K562 (cell line): ENCODE measurements around the gene CD55. TPM values are rescaled to one million over a fixed set of nuclear protein-coding genes. Genes with fewer than 3 reads are reported as not detected.

ENCODE experiments used
- ARID1B ChIP-seq: fragments of 450-650 bp; IDR thresholded peaks from 2 replicates; pipeline ENCODE4 v1.6.1; 2016; ENCODE audit warnings: antibody characterized with exemption, mild to moderate bottlenecking, inconsistent platforms
- HIVEP1 ChIP-seq: fragments of 250-450 bp; sonication (Bioruptor Pico); IDR thresholded peaks from 2 replicates; pipeline ENCODE4 v1.4.0; 2020; ENCODE audit warnings: mild to moderate bottlenecking
- KLF6 ChIP-seq: fragments of 250-450 bp; sonication (Bioruptor Pico); IDR thresholded peaks from 2 replicates; pipeline ENCODE4 v1.4.0; 2020; ENCODE audit warnings: mild to moderate bottlenecking, moderate library complexity, borderline replicate concordance
- LEF1 ChIP-seq: fragments of 450-650 bp; IDR thresholded peaks from 2 replicates; pipeline ENCODE4 v1.6.1; 2016; ENCODE audit warnings: mild to moderate bottlenecking
- MCM3 ChIP-seq: fragments of 450-650 bp; IDR thresholded peaks from 2 replicates; pipeline ENCODE4 v1.6.1; 2016
- MEIS2 ChIP-seq: fragments of 450-650 bp; IDR thresholded peaks from 2 replicates; pipeline ENCODE4 v1.6.1; 2014; ENCODE audit warnings: mild to moderate bottlenecking; ENCODE audit not compliant: partially characterized antibody
- MTA1 ChIP-seq: fragments of 450-650 bp; IDR thresholded peaks from 2 replicates; pipeline ENCODE4 v1.6.1; 2017; ENCODE audit warnings: borderline replicate concordance
- NFIX ChIP-seq: fragments of 250-450 bp; sonication (Bioruptor Pico); IDR thresholded peaks from 2 replicates; pipeline ENCODE4 v1.4.0; 2020; ENCODE audit warnings: low read depth, mild to moderate bottlenecking, moderate library complexity
- POU5F1 ChIP-seq: fragments of 150-350 bp; IDR thresholded peaks from 2 replicates; pipeline ENCODE4 v1.6.1; 2014; ENCODE audit warnings: borderline replicate concordance, low read length, low read depth, mild to moderate bottlenecking; ENCODE audit not compliant: partially characterized antibody
- RBM39 ChIP-seq: fragments of 200-400 bp; formaldehyde crosslinking; optimal IDR thresholded peaks from 2 replicates; pipeline ENCODE3; 2018; ENCODE audit warnings: low read depth, low read length
- SLC30A9 ChIP-seq: fragments of 250-450 bp; sonication (Bioruptor Pico); IDR thresholded peaks from 2 replicates; pipeline ENCODE4 v1.8.0; 2022; ENCODE audit warnings: mild to moderate bottlenecking, moderate library complexity
- SMARCC2 ChIP-seq: fragments of 450-650 bp; IDR thresholded peaks from 2 replicates; pipeline ENCODE4 v1.6.1; 2017; ENCODE audit warnings: antibody characterized with exemption, moderate library complexity, mild to moderate bottlenecking, low read depth
- TEAD1 ChIP-seq, 2 experiments: fragments of 450-650 bp in 1 of 2; sonication (generic) in 1 of 2; formaldehyde crosslinking; IDR thresholded peaks; 2 replicates each; pipeline versions ENCODE4 v1.4.0 to v1.8.0; 2020 to 2022; ENCODE audit warnings: mild to moderate bottlenecking in 2 of 2, missing genetic modification reagents in 1 of 2
- TSC22D4 ChIP-seq: fragments of 450-650 bp; IDR thresholded peaks from 2 replicates; pipeline ENCODE4 v1.6.1; 2016; ENCODE audit warnings: missing genetic modification characterization, missing biosample characterization, control low read depth
- U2AF2 ChIP-seq: fragments of 200-400 bp; formaldehyde crosslinking; optimal IDR thresholded peaks from 2 replicates; pipeline ENCODE3; 2017; ENCODE audit warnings: low read depth, mild to moderate bottlenecking, low read length
- ZNF165 ChIP-seq: fragments of 250-450 bp; sonication (Bioruptor Pico); IDR thresholded peaks from 2 replicates; pipeline ENCODE4 v1.4.0; 2020; ENCODE audit warnings: borderline replicate concordance
- polyA plus RNA-seq, 8 experiments: library from polyadenylated mRNA; depleted of rRNA in 4 of 8; stranded (reverse) in 5 of 8; unstranded in 3 of 8; fragments of >200 nt; fragmentation: Nextera tagmentation in 2 of 8; fragmentation: Illumina TruSeq in 1 of 8; extraction: Ambion mirVana in 2 of 8; extraction: Trizol in 1 of 8; gene quantifications; 2 replicates each; pipeline versions ENCODE4 v1.2.1 to v1.2.3, GENCODE V29; 2011 to 2014; ENCODE audit warnings: inconsistent platforms in 1 of 8, missing spikeins in 1 of 8
- total RNA-seq, 7 experiments: library from RNA; depleted of rRNA in 6 of 7; stranded (reverse); fragments of >200 nt in 6 of 7; fragmentation: Illumina TruSeq in 2 of 7; extraction: Trizol in 2 of 7; gene quantifications; 2 replicates each; pipeline versions ENCODE4 v1.2.1 to v1.2.3, GENCODE V29; 2011 to 2021; ENCODE audit warnings: low replicate concordance in 1 of 7
- TF ChIP-seq, protein P1 (sequence below): fragments of 250-450 bp; sonication (Bioruptor Pico); IDR thresholded peaks from 2 replicates; pipeline ENCODE4 v1.9.0; 2021; ENCODE audit warnings: mild to moderate bottlenecking
- TF ChIP-seq, protein P2 (sequence below): fragments of 250-450 bp; sonication (Bioruptor Pico); IDR thresholded peaks from 2 replicates; pipeline ENCODE4 v1.4.0; 2020; ENCODE audit warnings: mild to moderate bottlenecking
- TF ChIP-seq, protein P3 (sequence below): fragments of 250-450 bp; sonication (Bioruptor Pico); IDR thresholded peaks from 2 replicates; pipeline ENCODE4 v1.4.0; 2020; ENCODE audit warnings: borderline replicate concordance
- TF ChIP-seq, protein P4 (sequence below), 2 experiments: fragments of 250-450 bp in 1 of 2; fragments of 450-650 bp in 1 of 2; sonication (Bioruptor Pico) in 1 of 2; IDR thresholded peaks; 2 replicates each; pipeline versions ENCODE4 v1.6.1 to v1.8.0; 2016 to 2021; ENCODE audit warnings: mild to moderate bottlenecking in 2 of 2, moderate library complexity in 2 of 2, missing compliant biosample characterization in 1 of 2, missing genetic modification characterization in 1 of 2
- TF ChIP-seq, protein P5 (sequence below): fragments of 250-450 bp; sonication (Bioruptor Pico); IDR thresholded peaks from 2 replicates; pipeline ENCODE4 v1.5.0; 2021; ENCODE audit warnings: mild to moderate bottlenecking, moderate library complexity

CD55 gene
- total and polyA plus RNA-seq, 9 of the 15 experiments (the other 6 are each of a cell fraction or from before 2014, with no cell fraction given), result 17.7 to 150 (median 97.0) TPM

DNA sequence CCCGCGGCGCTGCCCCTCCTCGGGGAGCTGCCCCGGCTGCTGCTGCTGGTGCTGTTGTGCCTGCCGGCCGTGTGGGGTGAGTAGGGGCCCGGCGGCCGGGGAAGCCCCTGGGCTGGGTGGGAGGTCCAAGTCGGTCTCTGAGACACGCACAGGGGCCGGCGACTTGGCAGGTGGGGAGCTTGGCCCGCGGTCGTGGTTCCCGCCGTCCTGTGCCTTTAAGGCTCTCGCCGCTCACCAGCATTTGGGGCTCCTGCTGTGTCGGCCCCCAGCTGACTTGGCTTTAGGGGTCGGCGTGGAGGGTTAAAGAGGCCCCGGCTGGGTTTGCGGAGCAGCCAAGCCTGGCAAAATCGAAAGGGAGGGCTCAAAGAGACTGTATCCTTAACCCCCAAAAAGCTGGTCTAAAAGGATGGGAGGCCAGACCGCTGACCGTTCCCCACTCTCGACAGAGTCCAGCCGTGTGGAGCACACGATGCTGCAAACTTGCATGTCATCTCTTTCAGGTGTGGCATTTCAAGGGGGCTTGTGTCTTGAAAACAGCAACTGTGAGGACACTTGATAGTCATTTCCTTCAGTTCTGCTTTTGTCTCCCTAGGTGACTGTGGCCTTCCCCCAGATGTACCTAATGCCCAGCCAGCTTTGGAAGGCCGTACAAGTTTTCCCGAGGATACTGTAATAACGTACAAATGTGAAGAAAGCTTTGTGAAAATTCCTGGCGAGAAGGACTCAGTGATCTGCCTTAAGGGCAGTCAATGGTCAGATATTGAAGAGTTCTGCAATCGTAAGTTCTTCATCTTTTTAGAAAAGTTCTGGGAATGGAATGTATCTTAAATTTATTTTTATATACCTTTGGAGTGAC, 540 bp downstream of the CD55 start (continued):
- TF ChIP-seq MCM3 (no peak), U2AF2 (no peak), LEF1 (no peak), HIVEP1 (CRISPR knock-in tag) (no peak), ZNF165 (CRISPR knock-in tag) (no peak), KLF6 (CRISPR knock-in tag) (no peak), POU5F1 (no peak), TEAD1 (CRISPR knock-in tag; IDR thresholded peaks at IDR 0.05) (no peak), NFIX (CRISPR knock-in tag) (no peak), ARID1B (no peak), SLC30A9 (CRISPR knock-in tag) (no peak), MEIS2 (no peak), SMARCC2 (0 out of 2 replicates have a peak, but pooled peaks have one; percentile 22), TSC22D4 (tag) (no peak), MTA1 (no peak), RBM39 (no peak)
- TF ChIP-seq, protein P1, sequence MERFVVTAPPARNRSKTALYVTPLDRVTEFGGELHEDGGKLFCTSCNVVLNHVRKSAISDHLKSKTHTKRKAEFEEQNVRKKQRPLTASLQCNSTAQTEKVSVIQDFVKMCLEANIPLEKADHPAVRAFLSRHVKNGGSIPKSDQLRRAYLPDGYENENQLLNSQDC (CRISPR knock-in tag), result no peak
- TF ChIP-seq, protein P2, sequence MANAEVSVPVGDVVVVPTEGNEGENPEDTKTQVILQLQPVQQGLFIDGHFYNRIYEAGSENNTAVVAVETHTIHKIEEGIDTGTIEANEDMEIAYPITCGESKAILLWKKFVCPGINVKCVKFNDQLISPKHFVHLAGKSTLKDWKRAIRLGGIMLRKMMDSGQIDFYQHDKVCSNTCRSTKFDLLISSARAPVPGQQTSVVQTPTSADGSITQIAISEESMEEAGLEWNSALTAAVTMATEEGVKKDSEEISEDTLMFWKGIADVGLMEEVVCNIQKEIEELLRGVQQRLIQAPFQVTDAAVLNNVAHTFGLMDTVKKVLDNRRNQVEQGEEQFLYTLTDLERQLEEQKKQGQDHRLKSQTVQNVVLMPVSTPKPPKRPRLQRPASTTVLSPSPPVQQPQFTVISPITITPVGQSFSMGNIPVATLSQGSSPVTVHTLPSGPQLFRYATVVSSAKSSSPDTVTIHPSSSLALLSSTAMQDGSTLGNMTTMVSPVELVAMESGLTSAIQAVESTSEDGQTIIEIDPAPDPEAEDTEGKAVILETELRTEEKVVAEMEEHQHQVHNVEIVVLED, result no peak
- TF ChIP-seq, protein P3, sequence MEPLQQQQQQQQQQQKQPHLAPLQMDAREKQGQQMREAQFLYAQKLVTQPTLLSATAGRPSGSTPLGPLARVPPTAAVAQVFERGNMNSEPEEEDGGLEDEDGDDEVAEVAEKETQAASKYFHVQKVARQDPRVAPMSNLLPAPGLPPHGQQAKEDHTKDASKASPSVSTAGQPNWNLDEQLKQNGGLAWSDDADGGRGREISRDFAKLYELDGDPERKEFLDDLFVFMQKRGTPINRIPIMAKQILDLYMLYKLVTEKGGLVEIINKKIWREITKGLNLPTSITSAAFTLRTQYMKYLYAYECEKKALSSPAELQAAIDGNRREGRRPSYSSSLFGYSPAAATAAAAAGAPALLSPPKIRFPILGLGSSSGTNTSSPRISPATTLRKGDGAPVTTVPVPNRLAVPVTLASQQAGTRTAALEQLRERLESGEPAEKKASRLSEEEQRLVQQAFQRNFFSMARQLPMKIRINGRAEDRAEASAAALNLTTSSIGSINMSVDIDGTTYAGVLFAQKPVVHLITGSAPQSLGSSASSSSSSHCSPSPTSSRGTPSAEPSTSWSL, result no peak
- TF ChIP-seq, protein P4, sequence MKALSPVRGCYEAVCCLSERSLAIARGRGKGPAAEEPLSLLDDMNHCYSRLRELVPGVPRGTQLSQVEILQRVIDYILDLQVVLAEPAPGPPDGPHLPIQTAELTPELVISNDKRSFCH (CRISPR knock-in tag; IDR thresholded peaks at IDR 0.05), result no peak
- TF ChIP-seq, protein P4 (tag; IDR thresholded peaks at IDR 0.05), result no peak; the same call in 1 of the 2 replicates
- TF ChIP-seq, protein P5, sequence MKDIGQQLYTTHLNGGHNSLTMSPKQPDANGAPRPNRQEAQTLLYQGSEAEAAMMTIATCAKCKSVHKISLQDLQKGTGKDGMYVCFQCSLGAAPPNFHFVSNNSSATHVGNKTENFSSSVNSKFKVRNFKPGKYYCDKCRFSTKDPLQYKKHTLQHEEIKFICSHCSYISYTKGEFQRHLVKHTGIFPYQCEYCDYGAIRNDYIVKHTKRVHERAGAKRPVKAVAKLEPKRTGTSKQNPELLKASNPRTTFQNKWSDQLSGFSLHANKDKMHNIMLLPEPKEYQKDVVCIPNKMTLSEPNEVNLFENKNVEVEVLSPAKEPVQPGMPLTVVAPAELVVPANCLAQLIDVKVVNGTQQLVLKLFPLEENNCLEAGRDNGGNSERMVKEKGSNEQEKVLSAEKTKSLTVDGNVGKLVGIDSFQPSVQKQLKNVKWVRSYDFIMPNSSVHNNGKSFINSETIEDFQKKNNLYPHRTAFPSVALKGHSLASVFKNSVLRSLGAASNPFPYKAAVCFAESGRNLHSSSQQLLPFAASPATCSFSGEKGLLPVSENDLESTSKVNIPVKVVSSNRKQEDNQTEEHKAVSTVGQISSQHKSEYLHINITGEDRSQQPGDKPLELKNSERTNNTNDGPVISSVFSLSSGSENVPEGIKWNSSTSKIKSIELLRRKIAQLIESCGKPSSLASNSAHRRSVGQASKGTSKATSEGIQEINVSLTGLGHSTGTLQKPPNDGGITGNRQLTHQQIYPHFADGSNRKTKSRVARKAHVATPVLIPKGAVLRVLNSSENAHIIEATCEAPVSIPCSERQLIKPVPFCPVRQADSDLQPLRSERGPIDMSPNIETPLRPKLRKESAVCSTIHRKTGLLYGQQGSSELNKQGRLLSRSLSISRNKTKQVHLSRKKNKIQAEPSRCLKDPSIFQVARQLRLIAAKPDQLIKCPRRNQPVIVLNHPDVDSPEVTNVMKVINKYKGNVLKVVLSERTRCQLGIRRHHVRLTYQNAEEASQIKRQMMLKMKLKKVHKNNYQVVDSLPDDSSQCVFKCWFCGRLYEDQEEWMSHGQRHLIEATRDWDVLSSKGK (CRISPR knock-in tag), result no peak
